ENCODE measurements around the gene TREH. TPM values are rescaled to one million over a fixed set of nuclear protein-coding genes. Genes with fewer than 3 reads are reported as not detected.
"Not testable (repeated sequence)": the region's sequence is repeated elsewhere in the genome, so short reads cannot be mapped to it uniquely, and the experiment has no call there.

The TREH gene
- total and polyA plus RNA-seq, 2 donors = 0.39 TPM; not detected in 1

DNA sequence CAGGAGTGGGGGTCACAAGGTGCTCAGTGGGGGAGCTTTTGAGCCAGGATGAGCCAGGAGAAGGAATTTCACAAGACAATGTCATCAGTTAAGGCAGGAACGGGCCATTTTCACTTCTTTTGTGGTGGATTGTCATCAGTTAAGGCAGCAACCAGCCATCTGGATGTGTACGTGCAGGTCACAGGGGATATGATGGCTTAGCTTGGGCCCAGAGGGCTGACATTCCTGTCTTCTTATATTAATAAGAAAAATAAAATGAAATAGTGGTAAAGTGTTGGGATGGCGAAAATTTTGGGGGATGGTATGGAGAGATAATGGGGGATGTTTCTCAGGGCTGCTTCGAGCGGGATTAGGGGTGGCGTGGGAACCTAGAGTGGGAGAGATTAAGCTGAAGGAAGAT, 37.8 kb upstream of the TREH start:
- DNase-seq (ENCODE audit: low read depth in 6 of 9, low spot score in 9 of 9); H3K9me3 ChIP-seq (ENCODE audit: control insufficient read depth in 2 of 2, insufficient read depth in 1 of 2, low read length in 1 of 2); H3K4me1 ChIP-seq (ENCODE audit: control insufficient read depth in 2 of 2, insufficient read depth in 2 of 2, low read length in 2 of 2); H3K4me3 ChIP-seq (ENCODE audit: low read length in 2 of 2); H3K27ac ChIP-seq (ENCODE audit: low read depth in 1 of 2, low read length in 1 of 2); H3K36me3 ChIP-seq (ENCODE audit: control insufficient read depth in 2 of 2, insufficient read depth in 2 of 2, low read length in 1 of 2); H3K27me3 ChIP-seq (ENCODE audit: control insufficient read depth in 2 of 2, insufficient read depth in 1 of 2, low read length in 1 of 2): not testable (repeated sequence)
- 94% methylated on average over 6 of the region's 6 CpGs for WGBS

DNA sequence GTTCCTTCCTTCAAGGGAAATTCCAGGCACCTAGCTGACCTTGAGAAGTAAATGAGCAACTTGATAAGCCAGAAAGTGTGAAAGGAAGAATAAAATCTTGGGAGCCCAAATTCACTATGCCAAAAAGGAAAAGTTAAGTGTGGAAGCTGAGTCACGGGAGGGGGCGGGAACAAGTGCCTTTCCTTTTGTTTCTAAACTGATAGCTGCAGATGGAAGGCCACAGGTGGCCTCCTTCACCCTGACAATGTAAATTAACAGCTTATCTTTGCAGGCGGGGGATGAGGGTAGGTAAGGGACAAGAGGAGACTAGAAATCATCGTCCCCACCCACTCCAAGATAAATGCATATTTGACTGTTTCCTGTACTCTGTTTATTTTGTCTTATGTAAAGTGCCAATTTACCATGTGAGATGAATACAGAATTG, 36.4 kb upstream of the TREH start:
- no peaks in the 10 kb centered on the region for H3K36me3 ChIP-seq (ENCODE audit: control insufficient read depth in 2 of 2, insufficient read depth in 2 of 2, low read length in 1 of 2)

DNA sequence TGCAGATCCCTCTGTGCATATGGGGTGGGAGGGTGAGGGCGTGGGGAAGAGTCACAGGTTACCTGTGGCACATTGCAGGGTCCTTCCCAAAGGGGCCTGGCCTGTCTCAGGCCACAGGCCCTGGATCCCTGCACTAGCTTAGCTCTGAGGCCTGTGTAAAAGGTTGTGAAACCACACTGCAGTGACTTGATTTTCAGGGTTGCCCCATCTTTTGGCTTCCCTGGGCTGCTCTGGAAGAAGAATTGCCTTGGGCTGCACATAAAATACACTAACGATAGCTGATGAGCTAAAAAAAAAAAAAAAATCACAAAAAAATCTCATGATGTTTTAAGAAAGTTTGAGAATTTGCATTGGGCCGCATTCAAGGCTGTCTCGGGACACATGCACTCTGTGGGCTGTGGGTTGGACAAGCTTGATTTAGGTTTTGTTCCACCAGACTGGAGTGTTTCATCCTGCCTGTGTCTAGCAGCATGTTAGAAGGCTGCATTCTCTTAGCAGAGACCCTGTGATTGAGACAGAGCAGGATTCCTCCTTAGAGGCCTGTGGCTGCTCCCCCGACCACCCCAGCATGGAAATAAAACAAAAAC, 35.9 kb upstream of the TREH start:
- Histone ChIP-seq H3K36me3 (ENCODE audit: control insufficient read depth in 2 of 2, insufficient read depth in 2 of 2, low read length in 1 of 2) (no peaks in the 10 kb centered on the region), H3K9me3 (ENCODE audit: control insufficient read depth in 2 of 2, insufficient read depth in 1 of 2, low read length in 1 of 2) (no peaks in the 10 kb centered on the region), H3K4me3 (ENCODE audit: low read length in 2 of 2) (no peak overlapping the region), H3K27ac (ENCODE audit: low read depth in 1 of 2, low read length in 1 of 2) (no peak overlapping the region), H3K4me1 (ENCODE audit: control insufficient read depth in 2 of 2, insufficient read depth in 2 of 2, low read length in 2 of 2) (peaks cover 0 to 8% of the 10 kb centered on the region in 2 donors), H3K27me3 (ENCODE audit: control insufficient read depth in 2 of 2, insufficient read depth in 1 of 2, low read length in 1 of 2) (peaks cover 0 to 3% of the 10 kb centered on the region in 2 donors)
- 88% methylated on average over 5 of the region's 5 CpGs for WGBS
- no peak for DNase-seq (ENCODE audit: low read depth in 6 of 9, low spot score in 9 of 9)

More for the DNA sequence above, 36.4 kb upstream of the TREH start:
- Histone ChIP-seq H3K4me1 (ENCODE audit: control insufficient read depth in 2 of 2, insufficient read depth in 2 of 2, low read length in 2 of 2) (peaks cover 0 to 8% of the 10 kb centered on the region in 2 donors), H3K27ac (ENCODE audit: low read depth in 1 of 2, low read length in 1 of 2) (no peak overlapping the region), H3K27me3 (ENCODE audit: control insufficient read depth in 2 of 2, insufficient read depth in 1 of 2, low read length in 1 of 2) (peaks cover 0 to 3% of the 10 kb centered on the region in 2 donors), H3K4me3 (ENCODE audit: low read length in 2 of 2) (no peak overlapping the region), H3K9me3 (ENCODE audit: control insufficient read depth in 2 of 2, insufficient read depth in 1 of 2, low read length in 1 of 2) (no peaks in the 10 kb centered on the region)
- DNase-seq (ENCODE audit: low read depth in 6 of 9, low spot score in 9 of 9) = no peak
- 82% methylated on average over 4 of the region's 4 CpGs for WGBS

GRCh38 chr11:118714816-118715215, 35.4 kb upstream of the TREH start:
- no peak for DNase-seq (ENCODE audit: low read depth in 6 of 9, low spot score in 9 of 9)
- H3K4me1 ChIP-seq (ENCODE audit: control insufficient read depth in 2 of 2, insufficient read depth in 2 of 2, low read length in 2 of 2) = peaks cover 0 to 8% of the 10 kb centered on the region in 2 donors
- H3K27ac ChIP-seq (ENCODE audit: low read depth in 1 of 2, low read length in 1 of 2) = no peak overlapping the region
- H3K27me3 ChIP-seq (ENCODE audit: control insufficient read depth in 2 of 2, insufficient read depth in 1 of 2, low read length in 1 of 2) = no peaks in the 10 kb centered on the region
- no peaks in the 10 kb centered on the region for H3K36me3 ChIP-seq (ENCODE audit: control insufficient read depth in 2 of 2, insufficient read depth in 2 of 2, low read length in 1 of 2)
- no peak overlapping the region for H3K4me3 ChIP-seq (ENCODE audit: low read length in 2 of 2)
- no peaks in the 10 kb centered on the region for H3K9me3 ChIP-seq (ENCODE audit: control insufficient read depth in 2 of 2, insufficient read depth in 1 of 2, low read length in 1 of 2)

GRCh38 chr11:118714416-118714815, 35.0 kb upstream of the TREH start:
- H3K4me3 ChIP-seq (ENCODE audit: low read length in 2 of 2); H3K9me3 ChIP-seq (ENCODE audit: control insufficient read depth in 2 of 2, insufficient read depth in 1 of 2, low read length in 1 of 2); H3K4me1 ChIP-seq (ENCODE audit: control insufficient read depth in 2 of 2, insufficient read depth in 2 of 2, low read length in 2 of 2); H3K27ac ChIP-seq (ENCODE audit: low read depth in 1 of 2, low read length in 1 of 2); DNase-seq (ENCODE audit: low read depth in 6 of 9, low spot score in 9 of 9); H3K27me3 ChIP-seq (ENCODE audit: control insufficient read depth in 2 of 2, insufficient read depth in 1 of 2, low read length in 1 of 2); H3K36me3 ChIP-seq (ENCODE audit: control insufficient read depth in 2 of 2, insufficient read depth in 2 of 2, low read length in 1 of 2): not testable (repeated sequence)
- 97% methylated on average over 5 of the region's 5 CpGs for WGBS

GRCh38 chr11:118708296-118708695, 28.8 kb upstream of the TREH start:
- 98% methylated on average over 6 of the region's 6 CpGs for WGBS
- Histone ChIP-seq H3K27ac (ENCODE audit: low read depth in 1 of 2, low read length in 1 of 2) (no peak overlapping the region), H3K27me3 (ENCODE audit: control insufficient read depth in 2 of 2, insufficient read depth in 1 of 2, low read length in 1 of 2) (no peaks in the 10 kb centered on the region), H3K9me3 (ENCODE audit: control insufficient read depth in 2 of 2, insufficient read depth in 1 of 2, low read length in 1 of 2) (no peaks in the 10 kb centered on the region), H3K36me3 (ENCODE audit: control insufficient read depth in 2 of 2, insufficient read depth in 2 of 2, low read length in 1 of 2) (no peaks in the 10 kb centered on the region), H3K4me1 (ENCODE audit: control insufficient read depth in 2 of 2, insufficient read depth in 2 of 2, low read length in 2 of 2) (peaks cover 2 to 9% of the 10 kb centered on the region in 2 donors), H3K4me3 (ENCODE audit: low read length in 2 of 2) (no peak overlapping the region)
- DNase-seq (ENCODE audit: low read depth in 6 of 9, low spot score in 9 of 9) = no peak

- 96% methylated on average over 7 of the region's 7 CpGs for WGBS
Measured at GRCh38 chr11:118706546-118706825, 27.0 kb upstream of the TREH start.

GRCh38 chr11:118705791-118706545, 26.5 kb upstream of the TREH start:
- Histone ChIP-seq H3K4me1 (ENCODE audit: control insufficient read depth in 2 of 2, insufficient read depth in 2 of 2, low read length in 2 of 2) (peaks cover 2 to 9% of the 10 kb centered on the region in 2 donors), H3K27me3 (ENCODE audit: control insufficient read depth in 2 of 2, insufficient read depth in 1 of 2, low read length in 1 of 2) (no peaks in the 10 kb centered on the region), H3K27ac (ENCODE audit: low read depth in 1 of 2, low read length in 1 of 2) (no peak overlapping the region), H3K4me3 (ENCODE audit: low read length in 2 of 2) (no peak overlapping the region), H3K36me3 (ENCODE audit: control insufficient read depth in 2 of 2, insufficient read depth in 2 of 2, low read length in 1 of 2) (no peaks in the 10 kb centered on the region), H3K9me3 (ENCODE audit: control insufficient read depth in 2 of 2, insufficient read depth in 1 of 2, low read length in 1 of 2) (no peaks in the 10 kb centered on the region)
- no peak for DNase-seq (ENCODE audit: low read depth in 6 of 9, low spot score in 9 of 9)
- 37% methylated on average over 12 of the region's 12 CpGs for WGBS

More at GRCh38 chr11:118706546-118706825, 27.0 kb upstream of the TREH start:
- no peaks in the 10 kb centered on the region for H3K36me3 ChIP-seq (ENCODE audit: control insufficient read depth in 2 of 2, insufficient read depth in 2 of 2, low read length in 1 of 2)
- H3K27me3 ChIP-seq (ENCODE audit: control insufficient read depth in 2 of 2, insufficient read depth in 1 of 2, low read length in 1 of 2) = no peaks in the 10 kb centered on the region
- no peak overlapping the region for H3K27ac ChIP-seq (ENCODE audit: low read depth in 1 of 2, low read length in 1 of 2)
- H3K4me3 ChIP-seq (ENCODE audit: low read length in 2 of 2) = no peak overlapping the region
- no peak for DNase-seq (ENCODE audit: low read depth in 6 of 9, low spot score in 9 of 9)
- H3K9me3 ChIP-seq (ENCODE audit: control insufficient read depth in 2 of 2, insufficient read depth in 1 of 2, low read length in 1 of 2) = no peaks in the 10 kb centered on the region
- H3K4me1 ChIP-seq (ENCODE audit: control insufficient read depth in 2 of 2, insufficient read depth in 2 of 2, low read length in 2 of 2) = peaks cover 2 to 9% of the 10 kb centered on the region in 2 donors

DNA sequence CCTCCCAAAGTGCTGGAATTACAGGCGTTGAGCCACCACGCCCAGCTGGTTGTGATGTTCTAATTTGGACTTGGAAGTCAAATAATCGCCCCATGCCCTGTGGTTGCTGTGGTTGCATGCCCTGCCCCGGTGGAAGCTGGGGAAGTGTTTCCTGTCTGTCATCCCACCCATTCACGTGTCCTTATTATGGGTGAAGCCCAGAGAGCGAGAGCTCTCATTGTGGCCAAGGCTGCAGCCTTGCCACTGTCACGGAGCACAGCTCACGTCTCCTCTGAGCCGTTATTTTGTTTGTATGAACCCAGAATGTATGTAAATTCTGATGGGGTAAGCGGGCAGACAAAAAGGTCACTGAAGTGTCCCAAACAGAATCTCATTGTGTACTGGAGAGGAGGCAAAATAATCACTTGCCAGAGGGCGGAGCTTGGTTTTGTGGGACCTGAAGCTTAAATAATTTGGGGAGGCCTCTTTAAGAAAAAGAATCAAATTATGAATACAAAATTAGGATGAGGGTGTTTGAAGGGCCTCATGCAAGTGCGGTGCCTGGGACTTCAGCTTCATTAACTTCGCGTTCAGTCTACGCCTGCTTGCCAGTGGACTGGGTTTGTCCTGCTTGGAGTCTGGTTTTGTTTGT, 25.8 kb upstream of the TREH start:
- no peaks in the 10 kb centered on the region for H3K36me3 ChIP-seq (ENCODE audit: control insufficient read depth in 2 of 2, insufficient read depth in 2 of 2, low read length in 1 of 2)
- no peak overlapping the region for H3K4me3 ChIP-seq (ENCODE audit: low read length in 2 of 2)
- no peak overlapping the region for H3K27ac ChIP-seq (ENCODE audit: low read depth in 1 of 2, low read length in 1 of 2)
- WGBS = 28% methylated on average over 15 of the region's 15 CpGs
- H3K9me3 ChIP-seq (ENCODE audit: control insufficient read depth in 2 of 2, insufficient read depth in 1 of 2, low read length in 1 of 2) = peaks cover 0 to 7% of the 10 kb centered on the region in 2 donors
- peak in 2 of 9 donors; percentile 26 to 46 for DNase-seq (ENCODE audit: low read depth in 6 of 9, low spot score in 9 of 9)
- no peaks in the 10 kb centered on the region for H3K27me3 ChIP-seq (ENCODE audit: control insufficient read depth in 2 of 2, insufficient read depth in 1 of 2, low read length in 1 of 2)
- peaks cover 2 to 9% of the 10 kb centered on the region in 2 donors for H3K4me1 ChIP-seq (ENCODE audit: control insufficient read depth in 2 of 2, insufficient read depth in 2 of 2, low read length in 2 of 2)
